ENCODE results near the gene PON3.
A peak's percentile ranks its signal among the peaks of the same experiment; 100 is the strongest.

PON3 gene

GRCh38 chr7:95342029-95342428 lies 54.1 kb downstream of the PON3 start:
- no peak overlapping the region for H3K27ac Mint-ChIP-seq
- ATAC-seq (ENCODE audit: low read depth) (no peak), DNase-seq (ENCODE audit: low spot score in 2 of 2) (no peak)
- H3K9me3 Mint-ChIP-seq = peaks cover 2% of the 10 kb centered on the region
- H3K4me3 Mint-ChIP-seq = no peak overlapping the region
- peaks cover 6% of the 10 kb centered on the region for H3K27me3 Mint-ChIP-seq
- no peaks in the 10 kb centered on the region for H3K36me3 Mint-ChIP-seq
- no peaks in the 10 kb centered on the region for H3K4me1 Mint-ChIP-seq

GRCh38 chr7:95340491-95340890 lies 55.7 kb downstream of the PON3 start:
- DNase-seq (ENCODE audit: low spot score in 2 of 2) = no peak
- no peak for ATAC-seq (ENCODE audit: low read depth)

GRCh38 chr7:95338832-95339231 lies 57.3 kb downstream of the PON3 start:
- H3K27me3 Mint-ChIP-seq = peaks cover 6% of the 10 kb centered on the region
- no peak for DNase-seq (ENCODE audit: low spot score in 2 of 2)
- H3K9me3 Mint-ChIP-seq = peaks cover 2% of the 10 kb centered on the region
- no peaks in the 10 kb centered on the region for H3K4me1 Mint-ChIP-seq
- H3K36me3 Mint-ChIP-seq = no peaks in the 10 kb centered on the region
- ATAC-seq (ENCODE audit: low read depth) = no peak
- H3K27ac Mint-ChIP-seq = no peak overlapping the region
- no peak overlapping the region for H3K4me3 Mint-ChIP-seq

More at GRCh38 chr7:95340491-95340890, 55.7 kb downstream of the PON3 start:
- Mint-ChIP-seq H3K4me1 (no peaks in the 10 kb centered on the region), H3K27me3 (peaks cover 6% of the 10 kb centered on the region), H3K4me3 (no peak overlapping the region), H3K27ac (no peak overlapping the region), H3K9me3 (peaks cover 2% of the 10 kb centered on the region), H3K36me3 (no peaks in the 10 kb centered on the region)

- DNase-seq (ENCODE audit: low spot score in 2 of 2) = no peak
- no peak overlapping the region for H3K27ac Mint-ChIP-seq
Measured at GRCh38 chr7:95335093-95335492, 61.1 kb downstream of the PON3 start.

GRCh38 chr7:95334447-95334846 lies 61.7 kb downstream of the PON3 start:
- Mint-ChIP-seq H3K36me3 (no peaks in the 10 kb centered on the region), H3K27ac (no peak overlapping the region), H3K4me1 (peaks cover 6% of the 10 kb centered on the region), H3K27me3 (no peaks in the 10 kb centered on the region), H3K4me3 (no peak overlapping the region), H3K9me3 (peaks cover 2% of the 10 kb centered on the region)
- ATAC-seq (ENCODE audit: low read depth) (no peak), DNase-seq (ENCODE audit: low spot score in 2 of 2) (no peak)

More at GRCh38 chr7:95335093-95335492, 61.1 kb downstream of the PON3 start:
- H3K27me3 Mint-ChIP-seq = no peaks in the 10 kb centered on the region
- H3K36me3 Mint-ChIP-seq = no peaks in the 10 kb centered on the region
- no peak for ATAC-seq (ENCODE audit: low read depth)
- peaks cover 2% of the 10 kb centered on the region for H3K9me3 Mint-ChIP-seq
- no peak overlapping the region for H3K4me3 Mint-ChIP-seq
- H3K4me1 Mint-ChIP-seq = peaks cover 6% of the 10 kb centered on the region

GRCh38 chr7:95330961-95331337 lies 65.2 kb downstream of the PON3 start:
- H3K4me3 Mint-ChIP-seq = peak overlapping the region; percentile 71
- peaks cover 4% of the 10 kb centered on the region for H3K27me3 Mint-ChIP-seq
- H3K36me3 Mint-ChIP-seq = no peaks in the 10 kb centered on the region
- peak overlapping the region; percentile 69 for H3K27ac Mint-ChIP-seq
- H3K9me3 Mint-ChIP-seq = no peaks in the 10 kb centered on the region
- DNase-seq (ENCODE audit: low spot score in 2 of 2) (no peak), ATAC-seq (ENCODE audit: low read depth) (no peak)
- peaks cover 6% of the 10 kb centered on the region for H3K4me1 Mint-ChIP-seq

GRCh38 chr7:95330204-95330960 lies 65.8 kb downstream of the PON3 start:
- Mint-ChIP-seq H3K9me3 (no peaks in the 10 kb centered on the region), H3K4me1 (peaks cover 8% of the 10 kb centered on the region), H3K36me3 (no peaks in the 10 kb centered on the region), H3K27ac (peak overlapping the region; percentile 69), H3K4me3 (peak overlapping the region; percentile 71), H3K27me3 (peaks cover 9% of the 10 kb centered on the region)
- ATAC-seq (ENCODE audit: low read depth) (peak; percentile 68), DNase-seq (ENCODE audit: low spot score in 2 of 2) (peak in 1 of 2 donors; percentile 7)

- no peak overlapping the region for H3K27ac Mint-ChIP-seq
- DNase-seq (ENCODE audit: low spot score in 2 of 2) (no peak), ATAC-seq (ENCODE audit: low read depth) (no peak)
- H3K9me3 Mint-ChIP-seq = no peaks in the 10 kb centered on the region
- no peaks in the 10 kb centered on the region for H3K36me3 Mint-ChIP-seq
- no peak overlapping the region for H3K4me3 Mint-ChIP-seq
- peaks cover 13% of the 10 kb centered on the region for H3K4me1 Mint-ChIP-seq
- H3K27me3 Mint-ChIP-seq = peaks cover 13% of the 10 kb centered on the region
Measured at GRCh38 chr7:95327356-95327755, 68.8 kb downstream of the PON3 start.

GRCh38 chr7:95324431-95324830 lies 71.7 kb downstream of the PON3 start, which contains the start of gene PON1:
PON1 (minus strand) TSS chr7:95324532; CDS start chr7:95324475, 57 bp downstream.
- Mint-ChIP-seq H3K4me3 (peak within 1 kb of the TSS; percentile 7), H3K4me1 (peaks cover 10% of the 10 kb centered on the region), H3K27ac (no peak within 1 kb of the TSS), H3K36me3 (no peaks in the 10 kb centered on the region), H3K9me3 (no peaks in the 10 kb centered on the region), H3K27me3 (peaks cover 13% of the 10 kb centered on the region)
- ATAC-seq (ENCODE audit: low read depth) (peak; percentile 97), DNase-seq (ENCODE audit: low spot score in 2 of 2) (peak in 1 of 2 donors; percentile 22)

GRCh38 chr7:95323410-95324129 lies 72.6 kb downstream of the PON3 start:
- ATAC-seq (ENCODE audit: low read depth) (no peak), DNase-seq (ENCODE audit: low spot score in 2 of 2) (no peak)
- Mint-ChIP-seq H3K9me3 (no peaks in the 10 kb centered on the region), H3K27me3 (peaks cover 16% of the 10 kb centered on the region), H3K4me1 (peaks cover 16% of the 10 kb centered on the region), H3K36me3 (no peaks in the 10 kb centered on the region), H3K27ac (no peak overlapping the region), H3K4me3 (no peak overlapping the region)

GRCh38 chr7:95322854-95323253 lies 73.3 kb downstream of the PON3 start:
- DNase-seq (ENCODE audit: low spot score in 2 of 2) (no peak), ATAC-seq (ENCODE audit: low read depth) (no peak)
- Mint-ChIP-seq H3K4me3 (no peak overlapping the region), H3K27me3 (peaks cover 16% of the 10 kb centered on the region), H3K27ac (no peak overlapping the region), H3K9me3 (no peaks in the 10 kb centered on the region), H3K4me1 (peaks cover 16% of the 10 kb centered on the region), H3K36me3 (no peaks in the 10 kb centered on the region)

- no peak overlapping the region for H3K27ac Mint-ChIP-seq
- no peak overlapping the region for H3K4me3 Mint-ChIP-seq
- ATAC-seq (ENCODE audit: low read depth) (no peak), DNase-seq (ENCODE audit: low spot score in 2 of 2) (no peak)
- H3K27me3 Mint-ChIP-seq = peaks cover 14% of the 10 kb centered on the region
- no peaks in the 10 kb centered on the region for H3K9me3 Mint-ChIP-seq
- H3K4me1 Mint-ChIP-seq = peaks cover 16% of the 10 kb centered on the region
- H3K36me3 Mint-ChIP-seq = no peaks in the 10 kb centered on the region
Measured at GRCh38 chr7:95322396-95322795, 73.8 kb downstream of the PON3 start.

GRCh38 chr7:95321720-95322119 lies 74.5 kb downstream of the PON3 start:
- peaks cover 14% of the 10 kb centered on the region for H3K27me3 Mint-ChIP-seq
- H3K27ac Mint-ChIP-seq = no peak overlapping the region
- no peak for ATAC-seq (ENCODE audit: low read depth)
- H3K9me3 Mint-ChIP-seq = no peaks in the 10 kb centered on the region
- H3K4me1 Mint-ChIP-seq = peaks cover 16% of the 10 kb centered on the region
- no peak for DNase-seq (ENCODE audit: low spot score in 2 of 2)
- no peak overlapping the region for H3K4me3 Mint-ChIP-seq
- H3K36me3 Mint-ChIP-seq = no peaks in the 10 kb centered on the region

- H3K36me3 Mint-ChIP-seq = no peaks in the 10 kb centered on the region
- peaks cover 16% of the 10 kb centered on the region for H3K4me1 Mint-ChIP-seq
- no peak for DNase-seq (ENCODE audit: low spot score in 2 of 2)
- ATAC-seq (ENCODE audit: low read depth) = no peak
- H3K27me3 Mint-ChIP-seq = peaks cover 10% of the 10 kb centered on the region
- no peak overlapping the region for H3K27ac Mint-ChIP-seq
- H3K9me3 Mint-ChIP-seq = no peaks in the 10 kb centered on the region
- no peak overlapping the region for H3K4me3 Mint-ChIP-seq
Measured at GRCh38 chr7:95320651-95321050, 75.5 kb downstream of the PON3 start.
